GM12874 (cell line): ENCODE measurements around the gene VPS39.

Source experiments
- CTCF ChIP-seq: IDR thresholded peaks from 2 replicates; pipeline ENCODE4 v1.5.1; 2011; ENCODE audit warnings: low read depth, mild to moderate bottlenecking, control low read depth, low read length, moderate library complexity; ENCODE audit not compliant: insufficient read depth

The VPS39 gene

DNA sequence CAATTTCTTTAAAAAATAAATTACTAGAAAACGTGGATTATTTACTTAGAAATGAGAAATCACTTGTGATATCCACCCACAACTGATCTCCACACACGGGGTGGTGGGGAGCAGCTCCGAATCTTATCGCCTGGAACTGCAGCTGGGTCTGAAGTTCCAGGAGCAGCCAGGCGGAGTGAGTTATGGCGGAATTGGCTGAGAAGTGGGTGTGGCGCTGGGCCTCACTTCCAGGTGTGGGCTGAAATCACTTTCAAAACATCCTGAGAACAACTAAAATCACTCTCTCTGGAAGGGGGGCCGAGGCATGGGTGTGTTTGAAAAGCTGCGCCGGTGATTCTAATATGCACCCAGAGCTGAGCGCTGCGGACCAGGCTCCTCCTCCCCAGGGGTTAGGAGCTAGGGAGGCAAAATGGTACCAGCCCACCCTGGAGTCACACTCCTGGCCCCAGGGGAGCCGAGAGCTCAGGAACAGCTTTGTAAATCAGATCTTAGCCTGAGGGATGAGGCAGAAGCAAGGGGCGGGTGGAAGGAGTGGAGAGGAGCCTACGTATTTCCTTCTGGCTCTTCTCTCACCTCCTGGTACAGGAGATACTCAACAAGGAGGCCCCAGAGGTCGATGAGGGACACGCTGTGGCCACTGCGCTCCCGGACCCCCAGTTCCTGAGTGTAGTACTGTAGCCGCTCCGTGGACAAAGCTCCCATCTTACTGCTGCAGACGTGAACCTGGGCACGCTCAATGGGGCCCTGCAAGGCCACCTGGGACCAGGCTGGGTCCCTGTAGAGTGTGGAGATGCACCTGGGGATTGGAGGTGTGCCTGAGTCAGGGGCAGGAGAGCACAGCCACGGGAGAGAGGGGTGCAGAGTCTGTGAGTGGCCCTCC, 61.3 kb downstream of the VPS39 start:
- TF ChIP-seq CTCF: no peak

DNA sequence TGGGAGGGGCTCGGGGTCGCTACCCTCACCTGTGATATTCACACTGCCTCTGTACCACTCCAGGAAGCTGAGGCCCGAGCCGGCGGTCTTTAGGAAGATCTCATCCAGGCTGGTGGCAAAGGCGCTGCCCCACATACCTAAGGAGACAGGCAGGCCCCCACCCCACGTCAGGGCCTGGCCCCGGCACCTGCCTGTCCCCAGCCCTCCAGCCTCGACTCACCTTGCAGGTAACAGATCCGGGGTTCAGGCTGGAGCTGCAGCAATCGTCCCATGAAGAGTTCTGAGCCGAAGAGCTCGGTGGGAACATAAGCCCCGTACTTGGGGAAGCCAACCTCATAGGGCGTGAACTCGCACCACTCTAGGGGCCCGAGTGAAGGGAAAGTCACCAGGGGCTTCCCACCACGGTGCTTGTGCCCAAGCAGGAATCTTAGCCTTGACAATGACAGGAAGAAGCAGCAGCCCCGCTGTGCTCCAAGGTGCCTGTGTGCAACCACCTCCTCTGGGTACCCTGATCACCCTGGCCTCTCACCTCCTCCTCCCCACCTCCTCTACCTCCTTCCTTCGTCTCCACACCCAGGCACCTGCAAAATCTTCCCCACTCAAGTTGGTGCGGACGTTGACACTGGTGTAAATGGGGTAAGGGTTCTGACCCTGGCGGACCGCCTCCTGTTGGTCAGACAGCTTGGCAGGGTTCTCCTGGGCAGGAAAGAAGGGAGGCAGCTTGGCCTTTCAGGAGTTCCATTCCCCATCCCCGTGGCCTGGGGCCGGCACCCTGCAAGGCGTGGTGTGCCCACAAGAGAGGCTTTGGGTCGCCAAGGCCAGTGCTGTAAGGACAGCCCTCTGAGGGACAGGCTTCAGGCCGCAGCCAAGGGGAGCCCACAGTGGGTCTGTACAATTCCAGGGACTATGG, 62.3 kb downstream of the VPS39 start:
- no peak for TF ChIP-seq CTCF

- no peak for TF ChIP-seq CTCF
Observed at GRCh38 chr15:42144841-42145375, 63.2 kb downstream of the VPS39 start.

- no peak for TF ChIP-seq CTCF
Observed at GRCh38 chr15:42143866-42144625, 64.1 kb downstream of the VPS39 start.

- TF ChIP-seq CTCF: no peak
Observed at GRCh38 chr15:42143356-42143755, 64.7 kb downstream of the VPS39 start.

GRCh38 chr15:42141795-42142667, 66.1 kb downstream of the VPS39 start:
- no peak for TF ChIP-seq CTCF
